ENCODE data around the gene SAMD11.

SAMD11 gene

DNA sequence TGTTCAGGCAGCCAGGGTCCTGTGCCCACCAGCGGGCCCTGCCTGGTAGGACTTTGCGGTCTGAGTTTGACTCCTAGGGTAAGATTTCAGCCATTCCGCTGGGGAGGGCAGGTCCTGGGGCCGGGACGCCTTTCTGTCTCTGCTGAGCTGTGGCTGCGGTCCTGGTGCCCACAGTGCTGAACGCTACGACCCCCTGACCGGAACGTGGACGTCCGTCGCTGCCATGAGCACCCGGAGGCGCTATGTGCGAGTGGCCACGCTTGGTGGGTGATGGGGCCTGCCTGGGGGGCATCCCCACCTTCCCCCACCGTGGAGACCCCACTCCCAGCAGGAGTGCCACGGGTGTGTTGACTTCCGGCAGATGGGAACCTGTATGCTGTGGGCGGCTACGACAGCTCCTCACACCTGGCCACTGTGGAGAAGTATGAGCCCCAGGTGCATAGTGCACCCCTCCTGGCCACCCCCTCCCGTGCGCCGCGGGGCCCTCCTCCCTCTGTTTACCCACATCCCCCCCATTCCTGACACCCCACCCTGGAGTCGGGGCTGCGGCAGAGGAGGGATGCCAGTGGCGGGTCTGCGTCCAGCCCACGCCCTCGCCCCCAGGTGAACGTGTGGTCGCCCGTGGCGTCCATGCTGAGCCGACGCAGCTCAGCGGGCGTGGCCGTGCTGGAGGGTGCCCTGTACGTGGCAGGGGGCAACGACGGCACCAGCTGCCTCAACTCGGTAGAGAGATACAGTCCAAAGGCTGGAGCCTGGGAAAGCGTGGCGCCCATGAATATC is 40.2 kb downstream of the SAMD11 start:
- no peak overlapping the region for H3K9ac ChIP-seq (ENCODE audit: low read depth, low read length)
- WGBS = 95% methylated on average over 47 of the region's 47 CpGs
- H3K27me3 ChIP-seq (ENCODE audit: insufficient read depth, low read length) = peaks cover 57% of the 10 kb centered on the region

DNA sequence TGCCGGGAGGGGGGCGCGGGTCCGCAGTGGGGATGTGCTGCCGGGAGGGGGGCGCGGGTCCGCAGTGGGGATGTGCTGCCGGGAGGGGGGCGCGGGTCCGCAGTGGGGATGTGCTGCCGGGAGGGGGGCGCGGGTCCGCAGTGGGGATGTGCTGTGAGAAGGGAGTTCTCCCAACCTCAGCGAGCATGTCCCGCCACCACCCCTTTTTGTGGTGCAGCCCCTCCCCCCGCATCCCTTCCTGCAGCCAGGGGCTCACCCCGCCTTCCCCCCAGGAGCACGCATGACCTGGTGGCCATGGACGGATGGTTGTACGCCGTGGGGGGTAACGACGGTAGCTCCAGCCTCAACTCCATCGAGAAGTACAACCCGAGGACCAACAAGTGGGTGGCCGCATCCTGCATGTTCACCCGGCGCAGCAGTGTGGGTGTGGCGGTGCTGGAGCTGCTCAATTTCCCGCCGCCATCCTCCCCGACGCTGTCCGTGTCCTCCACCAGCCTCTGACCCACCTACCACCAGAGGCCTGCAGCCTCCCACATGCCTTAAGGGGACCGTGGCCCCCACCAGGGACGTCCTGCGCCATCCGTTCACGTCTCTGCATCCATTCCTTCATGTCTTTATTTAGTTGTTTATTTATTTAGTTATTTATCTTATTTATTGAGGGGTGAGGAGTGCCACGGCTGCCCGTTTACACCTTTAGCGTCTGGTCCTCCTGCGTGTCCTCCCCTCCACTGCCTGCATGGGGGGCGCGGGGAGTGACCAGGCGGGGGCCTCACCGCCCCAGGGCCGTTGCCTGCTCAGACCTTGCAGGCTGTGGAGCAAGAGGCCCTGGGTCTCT is 41.2 kb downstream of the SAMD11 start:
- WGBS = 95% methylated on average over 32 of the region's 51 CpGs
- no peak overlapping the region for H3K9ac ChIP-seq (ENCODE audit: low read depth, low read length)
- H3K9me3 ChIP-seq (ENCODE audit: insufficient read depth, low read depth, low read length) = no peaks in the 10 kb centered on the region
- no peaks in the 10 kb centered on the region for H3K4me1 ChIP-seq (ENCODE audit: insufficient read depth, low read length)
- H3K36me3 ChIP-seq (ENCODE audit: insufficient read depth, low read length) = peaks cover 17% of the 10 kb centered on the region
- H3K4me3 ChIP-seq (ENCODE audit: low read length) = no peak overlapping the region
- H3K27me3 ChIP-seq (ENCODE audit: insufficient read depth, low read length) = peaks cover 57% of the 10 kb centered on the region
- no peak overlapping the region for H3K27ac ChIP-seq (ENCODE audit: low read depth, low read length)

More for the DNA sequence above, 40.2 kb downstream of the SAMD11 start:
- Histone ChIP-seq H3K4me1 (ENCODE audit: insufficient read depth, low read length) (no peaks in the 10 kb centered on the region), H3K36me3 (ENCODE audit: insufficient read depth, low read length) (peaks cover 17% of the 10 kb centered on the region), H3K27ac (ENCODE audit: low read depth, low read length) (no peak overlapping the region), H3K4me3 (ENCODE audit: low read length) (no peak overlapping the region), H3K9me3 (ENCODE audit: insufficient read depth, low read depth, low read length) (no peaks in the 10 kb centered on the region)

- WGBS = 87% methylated on average over 26 of the region's 26 CpGs
- H3K4me1 ChIP-seq (ENCODE audit: insufficient read depth, low read length) = no peaks in the 10 kb centered on the region
- H3K27ac ChIP-seq (ENCODE audit: low read depth, low read length) = no peak overlapping the region
- no peak overlapping the region for H3K9ac ChIP-seq (ENCODE audit: low read depth, low read length)
- peaks cover 59% of the 10 kb centered on the region for H3K27me3 ChIP-seq (ENCODE audit: insufficient read depth, low read length)
- peaks cover 17% of the 10 kb centered on the region for H3K36me3 ChIP-seq (ENCODE audit: insufficient read depth, low read length)
- no peak overlapping the region; the same call in 1 of the 2 replicates for H3K4me3 ChIP-seq (ENCODE audit: low read length)
- H3K9me3 ChIP-seq (ENCODE audit: insufficient read depth, low read depth, low read length) = no peaks in the 10 kb centered on the region
Measured at GRCh38 chr1:965526-966134, 41.9 kb downstream of the SAMD11 start.

DNA sequence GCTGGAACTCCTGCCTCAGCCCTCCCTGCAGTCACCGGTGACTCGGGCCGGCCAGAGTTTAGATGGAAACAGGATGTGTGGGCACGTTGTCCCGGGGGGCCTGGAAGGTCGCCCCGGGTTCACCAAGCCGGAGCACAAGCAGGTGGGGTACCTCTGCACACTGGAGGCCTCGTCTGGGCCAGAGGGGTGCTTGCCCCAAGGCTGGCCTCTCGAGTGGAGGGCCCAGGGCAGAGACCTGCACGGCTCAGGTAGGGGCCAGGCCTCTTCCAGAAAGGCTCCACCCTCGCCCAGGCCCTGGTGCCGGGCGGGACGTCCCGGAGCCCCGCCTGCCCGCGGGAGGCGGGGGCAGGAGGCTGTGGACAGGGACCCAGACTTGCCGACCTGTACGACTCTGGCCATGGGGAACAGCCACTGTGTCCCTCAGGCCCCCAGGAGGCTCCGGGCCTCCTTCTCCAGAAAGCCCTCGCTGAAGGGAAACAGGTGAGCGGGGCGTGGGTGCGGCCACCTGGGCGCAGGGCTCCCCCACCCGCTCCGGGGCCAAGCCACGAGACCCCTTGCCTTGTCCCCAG is 42.5 kb downstream of the SAMD11 start, which contains the start of gene PLEKHN1:
Gene PLEKHN1 (plus strand): TSS at position 348 of the 569 bp plus-strand sequence. CDS start 50 bp downstream, at position 398.
- Histone ChIP-seq H3K4me3 (ENCODE audit: low read length) (peak within 1 kb of the TSS; percentile 62), H3K27ac (ENCODE audit: low read depth, low read length) (no peak within 1 kb of the TSS), H3K27me3 (ENCODE audit: insufficient read depth, low read length) (peaks cover 62% of the 10 kb centered on the region), H3K36me3 (ENCODE audit: insufficient read depth, low read length) (peaks cover 17% of the 10 kb centered on the region), H3K9me3 (ENCODE audit: insufficient read depth, low read depth, low read length) (no peaks in the 10 kb centered on the region), H3K4me1 (ENCODE audit: insufficient read depth, low read length) (no peaks in the 10 kb centered on the region), H3K9ac (ENCODE audit: low read depth, low read length) (peak within 1 kb of the TSS; percentile 54; the same call in 1 of the 2 replicates)
- WGBS = 19% methylated on average over 31 of the region's 31 CpGs

DNA sequence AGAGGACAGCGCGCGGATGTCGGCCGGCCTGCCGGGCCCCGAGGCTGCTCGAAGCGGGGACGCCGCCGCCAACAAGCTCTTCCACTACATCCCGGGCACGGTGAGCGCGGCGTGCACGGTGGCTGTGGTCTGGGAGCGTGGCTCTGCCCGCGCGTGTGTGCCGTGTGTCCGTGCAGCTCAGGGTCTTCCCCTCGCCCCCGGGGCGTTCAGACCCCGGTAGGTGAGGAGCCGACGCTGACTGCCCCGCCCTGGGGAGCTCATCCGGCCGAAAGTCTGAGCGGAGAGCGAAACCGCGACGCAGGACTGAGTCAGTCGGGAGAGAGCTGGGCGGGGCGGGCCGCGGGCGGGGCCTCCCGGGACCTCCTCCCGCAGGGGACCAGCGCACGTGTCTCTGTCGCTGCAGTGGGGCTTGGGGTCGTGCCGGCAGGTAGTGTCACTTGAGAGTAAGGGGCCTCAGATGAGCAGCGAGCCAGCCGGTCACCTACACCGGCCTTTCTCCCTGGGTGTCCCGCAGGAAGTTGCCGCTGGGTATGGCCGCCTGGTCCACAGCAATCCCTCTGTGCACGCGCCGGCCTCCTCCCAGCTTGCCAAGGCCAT is 43.1 kb downstream of the SAMD11 start:
- Histone ChIP-seq H3K36me3 (ENCODE audit: insufficient read depth, low read length) (peaks cover 17% of the 10 kb centered on the region), H3K27ac (ENCODE audit: low read depth, low read length) (no peak overlapping the region), H3K4me3 (ENCODE audit: low read length) (peak overlapping the region; percentile 62), H3K4me1 (ENCODE audit: insufficient read depth, low read length) (no peaks in the 10 kb centered on the region), H3K27me3 (ENCODE audit: insufficient read depth, low read length) (peaks cover 56% of the 10 kb centered on the region), H3K9ac (ENCODE audit: low read depth, low read length) (peak overlapping the region; percentile 54; the same call in 1 of the 2 replicates), H3K9me3 (ENCODE audit: insufficient read depth, low read depth, low read length) (no peaks in the 10 kb centered on the region)
- WGBS = 3% methylated on average over 60 of the region's 60 CpGs

GRCh38 chr1:967466-968343 is 44.0 kb downstream of the SAMD11 start:
- Histone ChIP-seq H3K9me3 (ENCODE audit: insufficient read depth, low read depth, low read length) (no peaks in the 10 kb centered on the region), H3K4me3 (ENCODE audit: low read length) (no peak overlapping the region), H3K9ac (ENCODE audit: low read depth, low read length) (no peak overlapping the region), H3K27me3 (ENCODE audit: insufficient read depth, low read length) (peaks cover 56% of the 10 kb centered on the region), H3K36me3 (ENCODE audit: insufficient read depth, low read length) (peaks cover 11% of the 10 kb centered on the region), H3K4me1 (ENCODE audit: insufficient read depth, low read length) (no peaks in the 10 kb centered on the region), H3K27ac (ENCODE audit: low read depth, low read length) (no peak overlapping the region)
- 86% methylated on average over 23 of the region's 23 CpGs for WGBS

GRCh38 chr1:969260-969855 is 45.6 kb downstream of the SAMD11 start:
- Histone ChIP-seq H3K36me3 (ENCODE audit: insufficient read depth, low read length) (no peaks in the 10 kb centered on the region), H3K4me3 (ENCODE audit: low read length) (no peak overlapping the region), H3K9me3 (ENCODE audit: insufficient read depth, low read depth, low read length) (no peaks in the 10 kb centered on the region), H3K9ac (ENCODE audit: low read depth, low read length) (no peak overlapping the region), H3K4me1 (ENCODE audit: insufficient read depth, low read length) (no peaks in the 10 kb centered on the region), H3K27ac (ENCODE audit: low read depth, low read length) (no peak overlapping the region), H3K27me3 (ENCODE audit: insufficient read depth, low read length) (peaks cover 56% of the 10 kb centered on the region)
- 84% methylated on average over 15 of the region's 15 CpGs for WGBS

- Histone ChIP-seq H3K27ac (ENCODE audit: low read depth, low read length) (no peak overlapping the region), H3K9ac (ENCODE audit: low read depth, low read length) (no peak overlapping the region), H3K36me3 (ENCODE audit: insufficient read depth, low read length) (no peaks in the 10 kb centered on the region), H3K4me1 (ENCODE audit: insufficient read depth, low read length) (no peaks in the 10 kb centered on the region), H3K4me3 (ENCODE audit: low read length) (no peak overlapping the region), H3K27me3 (ENCODE audit: insufficient read depth, low read length) (peaks cover 53% of the 10 kb centered on the region), H3K9me3 (ENCODE audit: insufficient read depth, low read depth, low read length) (no peaks in the 10 kb centered on the region)
- 77% methylated on average over 33 of the region's 33 CpGs for WGBS
Measured at GRCh38 chr1:970242-970972, 46.7 kb downstream of the SAMD11 start.

GRCh38 chr1:970973-971730 is 47.4 kb downstream of the SAMD11 start:
- 87% methylated on average over 40 of the region's 42 CpGs for WGBS
- no peak overlapping the region for H3K9ac ChIP-seq (ENCODE audit: low read depth, low read length)
- no peaks in the 10 kb centered on the region for H3K36me3 ChIP-seq (ENCODE audit: insufficient read depth, low read length)
- H3K4me1 ChIP-seq (ENCODE audit: insufficient read depth, low read length) = no peaks in the 10 kb centered on the region
- no peak overlapping the region for H3K27ac ChIP-seq (ENCODE audit: low read depth, low read length)
- H3K27me3 ChIP-seq (ENCODE audit: insufficient read depth, low read length) = peaks cover 52% of the 10 kb centered on the region
- H3K4me3 ChIP-seq (ENCODE audit: low read length) = no peak overlapping the region
- H3K9me3 ChIP-seq (ENCODE audit: insufficient read depth, low read depth, low read length) = no peaks in the 10 kb centered on the region

All from HUES64 (cell line).